Pancreas (tissue), 10 donors: Measurements from ENCODE around the gene FRRS1. TPM values are rescaled to one million over a fixed set of nuclear protein-coding genes. Genes with fewer than 3 reads are reported as not detected.

Experiments used
- ATAC-seq, 4 donors: fragments of 200-7000 bp; cut with Tn5 transposase; one replicate each; pipeline versions ENCODE4 v1.8.0 to v1.9.1; 2020; ENCODE audit warnings: mild to moderate bottlenecking in 4 of 4, moderate library complexity in 4 of 4
- DNase-seq, 6 donors: peaks; one replicate each; pipeline ENCODE4 v3.0.0-alpha.2; 2020
- FAIRE-seq: peaks from 2 replicates; lab custom pipeline; 2012; peaks lifted over from hg19 to GRCh38; lab: Jason Lieb, UNC
- H3K27ac ChIP-seq, 4 donors: fragments of 200-600 bp; sonication (generic); 1 replicate in 3 of 4; 2 replicates in 1 of 4; pipeline versions ENCODE4 v1.5.0 to v1.8.0; 2020
- H3K27me3 ChIP-seq, 4 donors: fragments of 200-600 bp; one replicate each; pipeline ENCODE4 v1.8.0; 2021
- H3K36me3 ChIP-seq, 3 donors: fragments of 200-600 bp; sonication (generic) in 1 of 3; one replicate each; pipeline versions ENCODE4 v1.5.0 to v1.8.0; 2020 to 2021
- H3K4me1 ChIP-seq, 3 donors: fragments of 200-600 bp; one replicate each; pipeline ENCODE4 v1.8.0; 2021
- H3K4me3 ChIP-seq, 4 donors: fragments of 200-600 bp; sonication (generic) in 2 of 4; one replicate each; pipeline versions ENCODE4 v1.5.0 to v1.8.0; 2020 to 2021
- H3K9me3 ChIP-seq, 4 donors: fragments of 200-600 bp; one replicate each; pipeline ENCODE4 v1.8.0; 2021
- CTCF ChIP-seq, 4 donors: fragments of 200-600 bp; sonication (generic) in 3 of 4; IDR thresholded peaks; one replicate each; pipeline versions ENCODE4 v1.5.0 to v1.8.0; 2021; ENCODE audit warnings: antibody characterized with exemption in 4 of 4
- WGBS, 2 donors: extraction: QIAGEN DNeasy Blood & Tissue Kit; methylation state at CpG; one replicate each; pipeline ENCODE4 v1.1.7; 2013; 5-methylcytosine and 5-hydroxymethylcytosine counted together
- intact Hi-C, 3 donors: fragments of 100-400 bp; cut with DNase I; formaldehyde crosslinking; loops; one replicate each; pipeline versions ENCODE4 v1.11.1 to v1.14.2; 2022
- polyA plus RNA-seq, 2 donors: library from polyadenylated mRNA; stranded (reverse); fragments of 200-250 nt; gene quantifications; one replicate each; pipeline ENCODE4 v1.2.3, GENCODE V29; 2013
- total RNA-seq, 6 donors: library from RNA; stranded (reverse); fragmentation: NEBNext Ultra II Directional in 4 of 6; extraction: Animal tissue kit (Norgen Biotek cat#: 25700) in 4 of 6; gene quantifications; one replicate each; pipeline versions ENCODE4 v1.2.1 to v1.2.4, GENCODE V29; 2021 to 2023
- donor health status: healthy with polysubstance abuse.
- donor health status: DM: no; HTN: no; CAD: no; lungs with moderate emphysema.
- donor health status: DM: no; HTN: no; CAD: no.
- donor health status: control.
- donor health status: control.
- donor health status: Bipolar disorder and iron deficiency.
- donor health status: DM: yes; HTN: yes; CAD: no.
- donor health status: DM: no; HTN: no; CAD: no.
- donor health status: DM: no; HTN: no; CAD: no.
- donor health status: DM: yes; HTN: yes; CAD: no.

Gene FRRS1
- total and polyA plus RNA-seq, 8 donors = 0.34 to 7.3 (median 1.7) TPM

- DNase-seq (no peak), ATAC-seq (peak in 2 of 4 donors; percentile 26 to 64)
- H3K36me3 ChIP-seq = no peaks in the 10 kb centered on the region
These were observed 9.8 kb downstream of the FRRS1 start for GRCh38 chr1:99756598-99756997.

GRCh38 chr1:99755664-99756063, 10.8 kb downstream of the FRRS1 start:
- no peak for ATAC-seq
- intact Hi-C loops = no loop called here

More at GRCh38 chr1:99756598-99756997, 9.8 kb downstream of the FRRS1 start:
- intact Hi-C loops = no loop called here
- no peak for TF ChIP-seq CTCF (IDR thresholded peaks at IDR 0.05)
- H3K4me1 ChIP-seq = peaks cover 0 to 10% (median 0%) of the 10 kb centered on the region in 3 donors
- WGBS, 2 donors = 63 to 70% methylated on average over 3 of the region's 3 CpGs
- no peaks in the 10 kb centered on the region for H3K27me3 ChIP-seq
- H3K27ac ChIP-seq = no peak overlapping the region
- no peak for FAIRE-seq
- no peaks in the 10 kb centered on the region for H3K9me3 ChIP-seq
- H3K4me3 ChIP-seq = no peak overlapping the region

GRCh38 chr1:99754697-99755096, 11.7 kb downstream of the FRRS1 start:
- FAIRE-seq (no peak), ATAC-seq (no peak), DNase-seq (no peak)
- H3K27me3 ChIP-seq = no peaks in the 10 kb centered on the region
- H3K9me3 ChIP-seq = no peaks in the 10 kb centered on the region
- intact Hi-C loops = no loop called here
- H3K4me1 ChIP-seq = peaks cover 0 to 10% (median 0%) of the 10 kb centered on the region in 3 donors
- H3K4me3 ChIP-seq = no peak overlapping the region
- H3K36me3 ChIP-seq = no peaks in the 10 kb centered on the region
- 85 to 87% methylated on average over 5 of the region's 5 CpGs for WGBS, 2 donors
- TF ChIP-seq CTCF (IDR thresholded peaks at IDR 0.05) = no peak
- H3K27ac ChIP-seq = no peak overlapping the region

More at GRCh38 chr1:99755664-99756063, 10.8 kb downstream of the FRRS1 start:
- FAIRE-seq = no peak
- no peak overlapping the region for H3K4me3 ChIP-seq
- no peak overlapping the region for H3K27ac ChIP-seq
- TF ChIP-seq CTCF (IDR thresholded peaks at IDR 0.05) = no peak
- no peak for DNase-seq
- 50 to 65% methylated on average over 2 of the region's 2 CpGs for WGBS, 2 donors
- H3K36me3 ChIP-seq = no peaks in the 10 kb centered on the region
- H3K27me3 ChIP-seq = no peaks in the 10 kb centered on the region
- peaks cover 0 to 10% (median 0%) of the 10 kb centered on the region in 3 donors for H3K4me1 ChIP-seq
- no peaks in the 10 kb centered on the region for H3K9me3 ChIP-seq

DNA sequence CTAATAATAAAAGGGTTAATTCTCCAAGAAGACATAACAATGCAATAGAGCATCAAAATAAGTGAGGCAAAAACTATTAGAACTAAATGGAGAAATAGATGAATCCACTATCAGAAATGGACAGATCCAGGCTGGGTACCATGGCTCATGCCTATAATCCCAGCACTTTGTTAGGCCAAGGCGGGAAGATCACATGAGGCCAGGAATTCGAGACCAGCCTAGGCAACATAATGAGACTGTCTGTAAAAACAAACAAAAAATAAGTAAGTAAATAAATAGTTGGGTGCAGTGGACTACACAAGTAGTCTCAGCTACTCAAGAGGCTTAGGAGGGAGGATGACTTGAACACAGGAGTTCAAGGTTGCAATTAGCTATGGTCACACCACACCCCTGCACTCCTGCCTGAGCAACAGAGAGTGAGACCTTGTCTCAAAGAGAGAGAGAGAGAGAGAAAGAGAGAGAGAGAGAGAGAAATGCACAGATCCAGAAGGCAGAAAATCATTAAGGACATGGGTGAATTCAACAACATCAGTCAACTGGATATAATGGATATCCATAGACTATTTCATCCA, 12.3 kb downstream of the FRRS1 start:
- DNase-seq (no peak), ATAC-seq (no peak), FAIRE-seq (no peak)
- Histone ChIP-seq H3K4me3 (no peak overlapping the region), H3K27ac (no peak overlapping the region), H3K4me1 (peaks cover 0 to 10% (median 0%) of the 10 kb centered on the region in 3 donors), H3K36me3 (no peaks in the 10 kb centered on the region), H3K9me3 (no peaks in the 10 kb centered on the region), H3K27me3 (no peaks in the 10 kb centered on the region)
- 85 to 86% methylated on average over 2 of the region's 2 CpGs for WGBS, 2 donors
- intact Hi-C loops = no loop called here
- TF ChIP-seq CTCF (IDR thresholded peaks at IDR 0.05) = no peak

- 87 to 91% methylated on average over 1 of the region's 1 CpG for WGBS, 2 donors
- Histone ChIP-seq H3K9me3 (no peaks in the 10 kb centered on the region), H3K36me3 (no peaks in the 10 kb centered on the region), H3K27me3 (no peaks in the 10 kb centered on the region), H3K4me1 (peaks cover 0 to 5% (median 0%) of the 10 kb centered on the region in 3 donors), H3K4me3 (no peak overlapping the region), H3K27ac (no peak overlapping the region)
- DNase-seq = no peak
- peak; percentile 32 for FAIRE-seq
- ATAC-seq = no peak
- intact Hi-C loops = no loop called here
- no peak for TF ChIP-seq CTCF (IDR thresholded peaks at IDR 0.05)
These were observed 14.4 kb downstream of the FRRS1 start for GRCh38 chr1:99751877-99752504.
